GM12878 (cell line): ENCODE results near the gene PABPN1. TPM values are rescaled to one million over a fixed set of nuclear protein-coding genes. Genes with fewer than 3 reads are reported as not detected.

Experiments
- ATAC-seq: fragments of 200-7000 bp; cut with Tn5 transposase; 3 replicates; pipeline ENCODE4 v1.9.1; 2020; ENCODE audit warnings: mild to moderate bottlenecking, moderate library complexity
- BruUV-seq: library from RNA; stranded (reverse); fragments of 400-500 nt; replicated peaks from 2 replicates; lab custom pipeline; 2021; lab: Mats Ljungman, UMichigan
- CTCF ChIA-PET: fragments of 300-600 bp; sonication (Branson Sonifier 250); formaldehyde crosslinking; extraction: SDS; loops from one replicate; lab custom pipeline; 2021; ENCODE audit warnings: inconsistent platforms; lab: Yijun Ruan, JAX
- POLR2A ChIA-PET: fragments of 350-600 bp; formaldehyde crosslinking; extraction: SDS; loops from one replicate; lab custom pipeline; 2021; ENCODE audit warnings: inconsistent platforms; lab: Charles Lee
- RAD21 ChIA-PET: fragments of 300-600 bp; sonication (Branson Sonifier 250); formaldehyde crosslinking; loops from one replicate; lab custom pipeline; 2023; ENCODE audit warnings: antibody characterized with exemption; ENCODE audit not compliant: unreplicated experiment; lab: Charles Lee
- SMC1A ChIA-PET: fragments of 300-600 bp; sonication (Branson Sonifier 250); formaldehyde crosslinking; loops from one replicate; lab custom pipeline; 2023; ENCODE audit not compliant: unreplicated experiment, uncharacterized antibody; lab: Charles Lee
- DNase-seq: peaks from one replicate; pipeline ENCODE4 v3.0.0-alpha.2; 2011; ENCODE audit warnings: low read depth, low spot score
- FAIRE-seq: peaks from 3 replicates; lab custom pipeline; 2011; peaks lifted over from hg19 to GRCh38; lab: Jason Lieb, UNC
- H2AFZ ChIP-seq: 2 replicates; pipeline ENCODE4 v1.6.0; 2011; ENCODE audit warnings: low read depth, low read length, control low read depth; ENCODE audit not compliant: control insufficient read depth
- H3K27ac ChIP-seq: 2 replicates; pipeline ENCODE4 v1.5.1; 2011; ENCODE audit warnings: control low read depth; ENCODE audit not compliant: control insufficient read depth, insufficient read depth
- H3K27me3 ChIP-seq, 2 experiments: replicated peaks in 1 of 2; 2 replicates each; pipeline versions ENCODE4 v1.6.0 to v1.6.1; 2011; ENCODE audit warnings: low read length in 1 of 2; ENCODE audit not compliant: control insufficient read depth in 2 of 2, insufficient read depth in 2 of 2
- H3K36me3 ChIP-seq, 2 experiments: 2 replicates each; pipeline ENCODE4 v1.5.1; 2011; ENCODE audit warnings: low read length in 1 of 2; ENCODE audit not compliant: control insufficient read depth in 2 of 2, insufficient read depth in 2 of 2
- H3K4me1 ChIP-seq: 2 replicates; pipeline ENCODE4 v1.6.1; 2011; ENCODE audit warnings: mild to moderate bottlenecking, low read length, moderate library complexity, mixed read lengths; ENCODE audit not compliant: control insufficient read depth, insufficient read depth
- H3K4me2 ChIP-seq: 2 replicates; pipeline ENCODE4 v1.6.0; 2011; ENCODE audit warnings: control low read depth; ENCODE audit not compliant: control insufficient read depth, insufficient read depth
- H3K4me3 ChIP-seq: fragments of 200-600 bp; sonication (generic); 2 replicates; pipeline ENCODE4 v1.5.1; 2016
- H3K79me2 ChIP-seq: 2 replicates; pipeline ENCODE4 v1.6.0; 2011; ENCODE audit warnings: low read length; ENCODE audit not compliant: control insufficient read depth, insufficient read depth
- H3K9ac ChIP-seq: 2 replicates; pipeline ENCODE4 v1.8.0; 2011; ENCODE audit warnings: low read length, control low read depth, mixed read lengths; ENCODE audit not compliant: control insufficient read depth, insufficient read depth
- H3K9me3 ChIP-seq: replicated peaks from 3 replicates; pipeline ENCODE4 v1.5.1; 2011; ENCODE audit warnings: mild to moderate bottlenecking, low read length; ENCODE audit not compliant: control insufficient read depth, insufficient read depth
- H4K20me1 ChIP-seq: 2 replicates; pipeline ENCODE4 v1.6.0; 2011; ENCODE audit not compliant: control insufficient read depth, insufficient read depth
- BCL11A ChIP-seq: IDR thresholded peaks from 2 replicates; pipeline ENCODE4 v1.6.1; 2011; ENCODE audit warnings: low read depth, low read length
- CBFB ChIP-seq: IDR thresholded peaks from 2 replicates; pipeline ENCODE4 v1.6.1; 2016; ENCODE audit warnings: antibody characterized with exemption, low read depth
- CEBPB ChIP-seq, 2 experiments: fragments of 150-350 bp in 1 of 2; IDR thresholded peaks; 2 replicates each; pipeline ENCODE4 v1.6.1; 2012 to 2014; ENCODE audit warnings: low read depth in 2 of 2, low read length in 2 of 2, borderline replicate concordance in 1 of 2, inconsistent platforms in 1 of 2
- CEBPZ ChIP-seq: fragments of 150-350 bp; IDR thresholded peaks from 2 replicates; pipeline ENCODE4 v1.6.1; 2016; ENCODE audit warnings: low read depth, low read length
- E2F4 ChIP-seq: IDR thresholded peaks from 2 replicates; pipeline ENCODE4 v1.6.1; 2012; ENCODE audit warnings: low read depth, low read length, improper control_type of control experiment
- FOXK2 ChIP-seq: fragments of 450-650 bp; IDR thresholded peaks from 2 replicates; pipeline ENCODE4 v1.6.1; 2017; ENCODE audit warnings: mild to moderate bottlenecking, moderate library complexity
- GATAD2B ChIP-seq: fragments of 450-650 bp; conservative IDR thresholded peaks from 2 replicates; pipeline ENCODE4 v1.6.1; 2017; ENCODE audit warnings: low read depth, mild to moderate bottlenecking, moderate library complexity
- IRF5 ChIP-seq: fragments of 450-650 bp; IDR thresholded peaks from 2 replicates; pipeline ENCODE4 v1.6.1; 2017; ENCODE audit warnings: borderline replicate concordance
- KLF5 ChIP-seq: fragments of 450-650 bp; IDR thresholded peaks from 2 replicates; pipeline ENCODE4 v1.6.1; 2014; ENCODE audit warnings: mild to moderate bottlenecking; ENCODE audit not compliant: partially characterized antibody
- MEF2A ChIP-seq: IDR thresholded peaks from 2 replicates; pipeline ENCODE4 v1.6.1; 2011; ENCODE audit warnings: low read depth, mild to moderate bottlenecking, low read length, moderate library complexity; ENCODE audit not compliant: insufficient read depth
- POLR2A ChIP-seq: IDR thresholded peaks from 2 replicates; pipeline ENCODE4 v1.6.1; 2011; ENCODE audit warnings: low read depth, mild to moderate bottlenecking, low read length
- RAD21 ChIP-seq: IDR thresholded peaks from 2 replicates; pipeline ENCODE4 v1.6.1; 2011; ENCODE audit warnings: mild to moderate bottlenecking, low read depth, low read length, moderate library complexity; ENCODE audit not compliant: insufficient read depth
- RFX5 ChIP-seq: IDR thresholded peaks from 2 replicates; pipeline ENCODE4 v1.6.1; 2011; ENCODE audit warnings: low read depth, low read length, improper control_type of control experiment
- WGBS: methylation state at CpG from one replicate; pipeline ENCODE4 v1.1.6; 2016; ENCODE audit warnings: low lambda C conversion rate; ENCODE audit not compliant: insufficient replicate concordance, insufficient coverage; ENCODE audit errors: missing lambda C conversion rate; 5-methylcytosine and 5-hydroxymethylcytosine counted together
- in situ Hi-C: fragments of 300-500 bp; cut with MboI; formaldehyde crosslinking; loops from 9 replicates; pipeline ENCODE4 v1.14.3; 2018; ENCODE audit warnings: mixed read lengths
- intact Hi-C: fragments of 100-400 bp; cut with micrococcal nuclease; formaldehyde crosslinking; loops from one replicate; pipeline ENCODE4 v1.14.2; 2022; ENCODE audit not compliant: unreplicated experiment
- polyA plus RNA-seq, 11 experiments: library from polyadenylated mRNA; depleted of rRNA in 4 of 11; unstranded in 6 of 11; stranded (reverse) in 5 of 11; fragments of >200 nt; fragmentation: Nextera tagmentation in 4 of 11; fragmentation: Illumina TruSeq in 1 of 11; extraction: Ambion mirVana in 4 of 11; extraction: Trizol in 1 of 11; gene quantifications; 1 replicate in 1 of 11; 2 replicates in 10 of 11; pipeline versions ENCODE4 v1.2.1 to v1.2.3, GENCODE V29; 2011 to 2016; ENCODE audit warnings: inconsistent platforms in 2 of 11, missing spikeins in 2 of 11, low read depth in 1 of 11
- total RNA-seq, 4 experiments: library from RNA; depleted of rRNA in 3 of 4; stranded (reverse); fragments of >200 nt in 3 of 4; fragmentation: Illumina TruSeq in 1 of 4; extraction: Trizol in 1 of 4; gene quantifications; 2 replicates each; pipeline versions ENCODE4 v1.2.1 to v1.2.3, GENCODE V29; 2013 to 2021

Gene PABPN1
- total and polyA plus RNA-seq, 10 of the 15 experiments (the other 5 are each of a cell fraction or from before 2014, with no cell fraction given) = 31.3 to 248 (median 103) TPM

- no peak for TF ChIP-seq KLF5
Observed at GRCh38 chr14:23307687-23308644, 13.3 kb upstream of the PABPN1 start (continued).

- in situ Hi-C loops = loop anchor here (10.0 to 25.0 kb wide), 2 partner anchors 803 to 1126 kb away; partner anchors contain the start of genes DCAF11 and NRL
- H4K20me1 ChIP-seq = no peaks in the 10 kb centered on the region
Observed at GRCh38 chr14:23308721-23309445, 12.4 kb upstream of the PABPN1 start.

More at GRCh38 chr14:23308721-23309445, 12.4 kb upstream of the PABPN1 start:
- ATAC-seq (no peak), DNase-seq (no peak), FAIRE-seq (no peak)
- CTCF ChIA-PET = interaction anchor here (2.0 to 4.5 kb wide), 2 partner anchors 12 to 14 kb away, joined by 11 to 37 read pairs; partner anchors contain the start of gene PABPN1
- intact Hi-C loops = no loop called here
- Histone ChIP-seq H3K36me3 (no peaks in the 10 kb centered on the region; a peak in 1 of 4 replicates), H3K79me2 (peaks cover 27% of the 10 kb centered on the region), H2AFZ (no peak overlapping the region), H3K4me3 (no peak overlapping the region), H3K4me1 (peaks cover 17% of the 10 kb centered on the region), H3K27me3 (no peaks in the 10 kb centered on the region), H3K9me3 (no peaks in the 10 kb centered on the region), H3K4me2 (peak overlapping the region; percentile 80), H3K9ac (no peak overlapping the region), H3K27ac (no peak overlapping the region)
- SMC1A ChIA-PET = interaction anchor here (1.2 to 2.5 kb wide), 3 partner anchors 12 to 18 kb away, joined by 3 to 10 read pairs (median 5); partner anchors contain the start of gene PABPN1
- no peak for TF ChIP-seq E2F4
- no peak for TF ChIP-seq FOXK2
- no peak for TF ChIP-seq CEBPZ
- TF ChIP-seq BCL11A = no peak
- TF ChIP-seq CEBPB (IDR thresholded peaks at IDR 0.05; ENCODE audit: borderline replicate concordance in 1 of 2, low read depth in 2 of 2, low read length in 2 of 2) = no peak
- no peak for TF ChIP-seq GATAD2B
- no peak for TF ChIP-seq RFX5
- TF ChIP-seq RAD21 = no peak
- no peak for TF ChIP-seq CBFB
- no peak for TF ChIP-seq IRF5
- no peak for TF ChIP-seq MEF2A
- no peak for TF ChIP-seq POLR2A
- POLR2A ChIA-PET = interaction anchor here (0.7 to 3.7 kb wide), 3 partner anchors 8 to 12 kb away, joined by 6 to 55 read pairs (median 15); partner anchors contain the start of gene PABPN1
- RAD21 ChIA-PET = interaction anchor here (8.7 kb wide), 1 partner anchor 13 kb away, joined by 103 read pairs; the partner anchor contains the start of gene PABPN1
- 89% methylated on average over 17 of the region's 17 CpGs for WGBS
- BruUV-seq = no TSS peak
